Bronchial epithelial cell (primary cell): ENCODE results near the gene TECTA. TPM values are rescaled to one million over a fixed set of nuclear protein-coding genes. Genes with fewer than 3 reads are reported as not detected.

Source experiments
- DNase-seq: peaks from one replicate; pipeline ENCODE4 v3.0.0-alpha.2; 2010; ENCODE audit warnings: low read depth
- FAIRE-seq: peaks from 2 replicates; lab custom pipeline; 2011; peaks lifted over from hg19 to GRCh38; lab: Jason Lieb, UNC
- H3K27me3 ChIP-seq: 2 replicates; pipeline ENCODE4 v1.5.1; 2011; ENCODE audit warnings: low read length; ENCODE audit not compliant: control insufficient read depth, insufficient read depth
- H3K36me3 ChIP-seq: 2 replicates; pipeline ENCODE4 v1.5.1; 2011; ENCODE audit warnings: low read length; ENCODE audit not compliant: control insufficient read depth, insufficient read depth
- H3K4me3 ChIP-seq: 2 replicates; pipeline ENCODE4 v1.5.1; 2011; ENCODE audit warnings: mild to moderate bottlenecking, low read depth, low read length, control low read depth
- total RNA-seq: library from RNA; depleted of rRNA; stranded (reverse); fragments of >200 nt; gene quantifications from 2 replicates; pipeline ENCODE4 v1.2.1, GENCODE V29; 2014
- TF ChIP-seq, protein P1 (sequence below): IDR thresholded peaks from 2 replicates; pipeline ENCODE4 v1.5.1; 2011; ENCODE audit warnings: mild to moderate bottlenecking, moderate library complexity, low read length, control low read depth, inconsistent platforms; ENCODE audit not compliant: insufficient read depth, severe bottlenecking

TECTA gene
- total RNA-seq, 1 donor from 2014 or later = under 0.01 TPM

DNA sequence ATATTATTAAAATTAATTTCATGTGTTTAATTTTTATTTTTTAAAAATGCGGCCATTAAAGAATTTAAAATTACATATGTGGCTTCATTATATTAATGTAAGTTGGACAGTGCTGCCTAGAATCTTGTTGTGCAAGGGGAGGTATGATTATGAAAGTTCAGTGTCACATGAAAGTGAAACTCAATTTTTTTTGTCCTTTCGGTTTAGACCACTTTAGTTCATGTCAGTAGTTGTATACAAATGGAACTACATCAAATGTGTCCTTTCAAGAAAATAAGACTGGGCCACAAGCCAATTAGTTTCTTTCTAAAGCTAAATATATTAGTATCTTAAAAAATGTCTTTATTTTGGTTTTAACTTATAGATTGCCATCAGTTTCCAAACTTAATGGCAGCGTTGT is 41.4 kb upstream of the TECTA start:
- FAIRE-seq = no peak
- TF ChIP-seq, protein P1, sequence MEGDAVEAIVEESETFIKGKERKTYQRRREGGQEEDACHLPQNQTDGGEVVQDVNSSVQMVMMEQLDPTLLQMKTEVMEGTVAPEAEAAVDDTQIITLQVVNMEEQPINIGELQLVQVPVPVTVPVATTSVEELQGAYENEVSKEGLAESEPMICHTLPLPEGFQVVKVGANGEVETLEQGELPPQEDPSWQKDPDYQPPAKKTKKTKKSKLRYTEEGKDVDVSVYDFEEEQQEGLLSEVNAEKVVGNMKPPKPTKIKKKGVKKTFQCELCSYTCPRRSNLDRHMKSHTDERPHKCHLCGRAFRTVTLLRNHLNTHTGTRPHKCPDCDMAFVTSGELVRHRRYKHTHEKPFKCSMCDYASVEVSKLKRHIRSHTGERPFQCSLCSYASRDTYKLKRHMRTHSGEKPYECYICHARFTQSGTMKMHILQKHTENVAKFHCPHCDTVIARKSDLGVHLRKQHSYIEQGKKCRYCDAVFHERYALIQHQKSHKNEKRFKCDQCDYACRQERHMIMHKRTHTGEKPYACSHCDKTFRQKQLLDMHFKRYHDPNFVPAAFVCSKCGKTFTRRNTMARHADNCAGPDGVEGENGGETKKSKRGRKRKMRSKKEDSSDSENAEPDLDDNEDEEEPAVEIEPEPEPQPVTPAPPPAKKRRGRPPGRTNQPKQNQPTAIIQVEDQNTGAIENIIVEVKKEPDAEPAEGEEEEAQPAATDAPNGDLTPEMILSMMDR = no peak
- DNase-seq = no peak
- Histone ChIP-seq H3K36me3 (peaks cover 2% of the 10 kb centered on the region), H3K4me3 (no peak overlapping the region), H3K27me3 (no peaks in the 10 kb centered on the region)

GRCh38 chr11:121063728-121064127 is 37.3 kb upstream of the TECTA start:
- H3K4me3 ChIP-seq = no peak overlapping the region
- DNase-seq = no peak
- peaks cover 1% of the 10 kb centered on the region for H3K36me3 ChIP-seq
- TF ChIP-seq, protein P1 = no peak
- H3K27me3 ChIP-seq = no peaks in the 10 kb centered on the region
- no peak for FAIRE-seq

DNA sequence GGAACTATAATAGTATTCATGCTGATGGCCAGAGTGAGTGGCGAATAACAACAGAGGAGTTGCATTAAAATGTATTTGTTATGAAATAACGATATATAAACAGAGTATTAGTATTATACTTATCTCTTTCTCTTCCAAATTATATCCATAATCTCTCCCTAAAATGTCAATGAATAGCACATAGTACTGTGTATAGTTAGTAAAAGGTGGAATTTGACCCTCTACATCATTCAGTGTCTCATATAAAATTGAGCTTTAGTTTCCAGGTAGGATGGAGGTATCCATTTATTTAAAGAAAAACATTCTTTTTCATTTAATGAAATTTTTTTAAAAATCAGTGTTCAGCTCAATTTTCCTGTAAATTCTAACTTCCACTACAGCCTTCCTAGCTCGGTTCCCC is 34.4 kb upstream of the TECTA start:
- no peaks in the 10 kb centered on the region for H3K27me3 ChIP-seq
- no peak for DNase-seq
- no peak overlapping the region for H3K4me3 ChIP-seq
- H3K36me3 ChIP-seq = peaks cover under 1% of the 10 kb centered on the region
- FAIRE-seq = no peak
- TF ChIP-seq, protein P1 = no peak

DNA sequence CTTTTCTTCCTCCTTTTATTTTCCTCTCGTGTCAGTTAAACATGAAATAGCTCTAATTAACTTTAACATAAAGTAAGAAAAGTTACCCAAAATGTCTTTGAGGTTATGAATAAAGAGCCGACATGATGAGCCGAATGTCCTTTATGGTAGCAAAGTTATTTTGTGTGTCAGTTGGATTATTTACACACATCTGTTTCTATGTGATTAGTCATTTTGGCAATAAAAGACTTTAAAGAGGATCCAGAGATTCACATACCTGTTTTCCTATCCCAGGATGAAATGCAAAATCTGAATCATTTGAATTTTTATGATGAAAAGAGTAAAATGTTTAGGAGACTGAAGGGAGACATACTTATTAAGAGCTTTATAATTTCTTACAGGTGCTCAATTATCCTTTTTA is 34.0 kb upstream of the TECTA start:
- no peak for FAIRE-seq
- TF ChIP-seq, protein P1 = no peak
- H3K4me3 ChIP-seq = no peak overlapping the region
- peak; percentile 4 for DNase-seq
- H3K27me3 ChIP-seq = no peaks in the 10 kb centered on the region
- H3K36me3 ChIP-seq = no peaks in the 10 kb centered on the region

GRCh38 chr11:121067453-121067852 is 33.6 kb upstream of the TECTA start:
- H3K4me3 ChIP-seq = no peak overlapping the region
- FAIRE-seq (no peak), DNase-seq (peak; percentile 2)
- no peaks in the 10 kb centered on the region for H3K36me3 ChIP-seq
- no peaks in the 10 kb centered on the region for H3K27me3 ChIP-seq
- TF ChIP-seq, protein P1 = no peak

GRCh38 chr11:121067962-121068647 is 32.9 kb upstream of the TECTA start:
- TF ChIP-seq, protein P1 = no peak
- no peak for FAIRE-seq
- no peak for DNase-seq
- Histone ChIP-seq H3K27me3 (no peaks in the 10 kb centered on the region), H3K36me3 (no peaks in the 10 kb centered on the region), H3K4me3 (no peak overlapping the region)
